HCT116 (cell line): Measurements from ENCODE around the gene RBM33. TPM values are rescaled to one million over a fixed set of nuclear protein-coding genes. Genes with fewer than 3 reads are reported as not detected.

Experiments used
- ATAC-seq: fragments of 200-7000 bp; cut with Tn5 transposase; 2 replicates; pipeline ENCODE4 v1.9.1; 2020; ENCODE audit warnings: mild to moderate bottlenecking, moderate library complexity
- BruUV-seq: library from RNA; stranded (reverse); fragments of 400-500 nt; replicated peaks from 2 replicates; lab custom pipeline; 2021; lab: Mats Ljungman, UMichigan
- CTCF ChIA-PET: fragments of 300-600 bp; sonication (Branson Sonifier 250); formaldehyde crosslinking; loops from one replicate; lab custom pipeline; 2021; ENCODE audit warnings: antibody characterized with exemption; lab: Charles Lee
- POLR2A ChIA-PET: fragments of 300-600, 350-600 bp; sonication (Branson Sonifier 250); formaldehyde crosslinking; loops from one replicate; lab custom pipeline; 2021; ENCODE audit warnings: antibody characterized with exemption; lab: Charles Lee
- RAD21 ChIA-PET, 2 experiments: fragments of 300-600 bp; sonication (Branson Sonifier 250); formaldehyde crosslinking; loops; one replicate each; lab custom pipeline; 2023; ENCODE audit warnings: low total read pairs in 2 of 2; ENCODE audit not compliant: uncharacterized antibody in 2 of 2, unreplicated experiment in 2 of 2, low non-redundant PET in 1 of 2; lab: Charles Lee
- DNase-seq: peaks from one replicate; pipeline ENCODE4 v3.0.0-alpha.2; 2010; ENCODE audit warnings: low read depth, low spot score
- H2AFZ ChIP-seq: fragments of 200-600 bp; shearing (Covaris generic), sonication (generic); 2 replicates; pipeline ENCODE4 v1.6.1; 2017; ENCODE audit warnings: low read depth, mixed run types, mixed read lengths, antibody characterized with exemption, low read length; ENCODE audit not compliant: poor library complexity, severe bottlenecking
- H3K27ac ChIP-seq: 2 replicates; pipeline ENCODE4 v1.5.1; 2012; ENCODE audit warnings: low read depth, low read length
- H3K27me3 ChIP-seq: fragments of 200-600 bp; sonication (generic); 2 replicates; pipeline ENCODE4 v1.6.1; 2016; ENCODE audit warnings: mixed run types, low read length, mixed read lengths; ENCODE audit not compliant: insufficient read depth
- H3K36me3 ChIP-seq, 2 experiments: fragments of 200-500 bp in 1 of 2; fragments of 200-600 bp in 1 of 2; sonication (Bioruptor generic) in 1 of 2; sonication (generic) in 1 of 2; 2 replicates each; pipeline versions ENCODE4 v1.5.1 to v1.6.1; 2014 to 2016; ENCODE audit warnings: low read length in 2 of 2, inconsistent platforms in 1 of 2, mixed read lengths in 1 of 2, mixed run types in 1 of 2; ENCODE audit not compliant: insufficient read depth in 2 of 2, control insufficient read depth in 1 of 2
- H3K4me1 ChIP-seq, 2 experiments: fragments of 200-600 bp in 1 of 2; sonication (generic) in 1 of 2; 2 replicates each; pipeline versions ENCODE4 v1.5.1 to v1.6.1; 2012 to 2017; ENCODE audit warnings: low read length in 2 of 2, inconsistent platforms in 1 of 2, mild to moderate bottlenecking in 1 of 2, mixed read lengths in 1 of 2, mixed run types in 1 of 2, moderate library complexity in 1 of 2; ENCODE audit not compliant: insufficient read depth in 2 of 2, control insufficient read depth in 1 of 2
- H3K4me2 ChIP-seq: fragments of 200-600 bp; sonication (generic); 2 replicates; pipeline ENCODE4 v1.6.1; 2017; ENCODE audit warnings: mixed run types, low read length, mixed read lengths
- H3K4me3 ChIP-seq, 2 experiments: fragments of 200-600 bp in 1 of 2; sonication (generic) in 1 of 2; replicated peaks in 1 of 2; 2 replicates each; pipeline ENCODE4 v1.5.1; 2011 to 2016; ENCODE audit warnings: low read length in 2 of 2, control low read depth in 1 of 2, low read depth in 1 of 2, mild to moderate bottlenecking in 1 of 2, mixed read lengths in 1 of 2, mixed run types in 1 of 2
- H3K79me2 ChIP-seq: fragments of 200-600 bp; sonication (generic); 2 replicates; pipeline ENCODE4 v1.6.1; 2017; ENCODE audit warnings: mild to moderate bottlenecking, mixed run types, low read length, moderate library complexity, mixed read lengths; ENCODE audit not compliant: insufficient read depth
- H3K9ac ChIP-seq: fragments of 200-600 bp; sonication (generic); 2 replicates; pipeline ENCODE4 v1.6.1; 2016; ENCODE audit warnings: low read length, mixed read lengths
- H3K9me2 ChIP-seq: fragments of 200-600 bp; sonication (generic), shearing (Covaris generic); 2 replicates; pipeline ENCODE4 v1.6.1; 2017; ENCODE audit warnings: mixed run types, mild to moderate bottlenecking, moderate library complexity; ENCODE audit not compliant: insufficient read depth
- H3K9me3 ChIP-seq, 2 experiments: fragments of 200-500 bp in 1 of 2; fragments of 200-600 bp in 1 of 2; sonication (Bioruptor generic) in 1 of 2; sonication (generic) in 1 of 2; 2 replicates each; pipeline ENCODE4 v1.6.1; 2014 to 2017; ENCODE audit warnings: low read length in 2 of 2, mixed read lengths in 2 of 2, inconsistent platforms in 1 of 2, low read depth in 1 of 2, mild to moderate bottlenecking in 1 of 2, mixed run types in 1 of 2, moderate library complexity in 1 of 2; ENCODE audit not compliant: control insufficient read depth in 1 of 2, insufficient read depth in 1 of 2
- H4K20me1 ChIP-seq: fragments of 200-600 bp; sonication (generic), shearing (Covaris generic); 2 replicates; pipeline ENCODE4 v1.6.1; 2017; ENCODE audit warnings: mixed run types, mild to moderate bottlenecking, moderate library complexity; ENCODE audit not compliant: insufficient read depth
- CBX3 ChIP-seq: IDR thresholded peaks from 2 replicates; pipeline ENCODE4 v1.6.1; 2012; ENCODE audit warnings: low read depth
- ELF1 ChIP-seq: IDR thresholded peaks from 2 replicates; pipeline ENCODE4 v1.6.1; 2012; ENCODE audit warnings: low read depth, borderline replicate concordance
- EZH2phosphoT487 ChIP-seq: fragments of 200-600 bp; IDR thresholded peaks from 2 replicates; pipeline ENCODE4 v1.6.1; 2018; ENCODE audit warnings: antibody characterized with exemption, borderline replicate concordance
- JUND ChIP-seq: IDR thresholded peaks from 2 replicates; pipeline ENCODE4 v1.6.1; 2012
- intact Hi-C: fragments of 100-400 bp; cut with micrococcal nuclease; formaldehyde crosslinking; loops from 2 replicates; pipeline ENCODE4 v1.10.0; 2022
- total RNA-seq: library from RNA; stranded (reverse); gene quantifications from one replicate; pipeline ENCODE4 v1.2.1, GENCODE V29; 2021; ENCODE audit not compliant: unreplicated experiment
- TF ChIP-seq, protein P1 (sequence below), 3 experiments: fragments of 200-600 bp in 1 of 3; sonication (generic) in 1 of 3; IDR thresholded peaks in 2 of 3; conservative IDR thresholded peaks in 1 of 3; 2 replicates each; pipeline ENCODE4 v1.5.1; 2012 to 2017; ENCODE audit warnings: low read depth in 2 of 3, low read length in 2 of 3, antibody characterized with exemption in 1 of 3, borderline replicate concordance in 1 of 3, control low read depth in 1 of 3, mild to moderate bottlenecking in 1 of 3, mixed read lengths in 1 of 3, mixed run types in 1 of 3, moderate library complexity in 1 of 3; ENCODE audit not compliant: insufficient read depth in 1 of 3
- TF ChIP-seq, protein P2 (sequence below): IDR thresholded peaks from 2 replicates; pipeline ENCODE4 v1.6.1; 2012; ENCODE audit warnings: low read depth

Gene RBM33
- total RNA-seq, 1 experiment from 2014 or later = 64.3 TPM

DNA sequence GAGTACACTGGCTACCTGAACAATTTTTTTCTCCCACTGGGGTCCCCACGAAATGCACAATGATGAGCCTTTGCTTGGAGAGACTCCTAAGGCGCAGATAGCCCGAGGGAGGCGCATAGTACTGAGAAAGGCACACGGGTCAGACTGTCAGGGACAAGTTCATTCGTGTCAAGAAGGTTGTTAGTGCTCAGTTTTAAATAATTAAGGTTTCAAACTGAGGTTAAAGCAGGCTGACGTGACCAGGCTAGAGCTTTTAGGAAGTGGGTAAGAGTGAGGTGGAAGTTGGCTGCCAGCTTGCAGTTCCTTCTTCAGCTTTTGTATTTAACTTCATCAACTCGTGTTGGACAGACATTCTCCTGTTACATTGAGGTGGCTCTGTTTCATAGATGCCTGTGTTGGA lies 31.6 kb downstream of the RBM33 start:
- DNase-seq = no peak
- H3K9me2 ChIP-seq = no peaks in the 10 kb centered on the region
- H3K9me3 ChIP-seq = no peaks in the 10 kb centered on the region
- H3K36me3 ChIP-seq = peaks cover 8 to 9% of the 10 kb centered on the region in 2 experiments; a peak in 2 of 4 replicates
- no TSS peak for BruUV-seq
- no peak overlapping the region for H3K4me3 ChIP-seq
- no peak overlapping the region for H3K9ac ChIP-seq
- no peaks in the 10 kb centered on the region for H3K27me3 ChIP-seq
- intact Hi-C loops = no loop called here
- peaks cover 92% of the 10 kb centered on the region for H3K79me2 ChIP-seq
- no peak overlapping the region for H2AFZ ChIP-seq
- POLR2A ChIA-PET = no interaction called here
- TF ChIP-seq CBX3 = no peak
- TF ChIP-seq EZH2phosphoT487 = no peak
- no peak for TF ChIP-seq ELF1
- TF ChIP-seq, protein P1, sequence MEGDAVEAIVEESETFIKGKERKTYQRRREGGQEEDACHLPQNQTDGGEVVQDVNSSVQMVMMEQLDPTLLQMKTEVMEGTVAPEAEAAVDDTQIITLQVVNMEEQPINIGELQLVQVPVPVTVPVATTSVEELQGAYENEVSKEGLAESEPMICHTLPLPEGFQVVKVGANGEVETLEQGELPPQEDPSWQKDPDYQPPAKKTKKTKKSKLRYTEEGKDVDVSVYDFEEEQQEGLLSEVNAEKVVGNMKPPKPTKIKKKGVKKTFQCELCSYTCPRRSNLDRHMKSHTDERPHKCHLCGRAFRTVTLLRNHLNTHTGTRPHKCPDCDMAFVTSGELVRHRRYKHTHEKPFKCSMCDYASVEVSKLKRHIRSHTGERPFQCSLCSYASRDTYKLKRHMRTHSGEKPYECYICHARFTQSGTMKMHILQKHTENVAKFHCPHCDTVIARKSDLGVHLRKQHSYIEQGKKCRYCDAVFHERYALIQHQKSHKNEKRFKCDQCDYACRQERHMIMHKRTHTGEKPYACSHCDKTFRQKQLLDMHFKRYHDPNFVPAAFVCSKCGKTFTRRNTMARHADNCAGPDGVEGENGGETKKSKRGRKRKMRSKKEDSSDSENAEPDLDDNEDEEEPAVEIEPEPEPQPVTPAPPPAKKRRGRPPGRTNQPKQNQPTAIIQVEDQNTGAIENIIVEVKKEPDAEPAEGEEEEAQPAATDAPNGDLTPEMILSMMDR (IDR thresholded peaks at IDR 0.05 in 2 of 3, conservative IDR thresholded peaks at IDR 0.05 in 1 of 3; ENCODE audit: borderline replicate concordance in 1 of 3, insufficient read depth in 1 of 3, low read depth in 2 of 3, low read length in 2 of 3) = no peak
- no peak for TF ChIP-seq JUND
- TF ChIP-seq, protein P2, sequence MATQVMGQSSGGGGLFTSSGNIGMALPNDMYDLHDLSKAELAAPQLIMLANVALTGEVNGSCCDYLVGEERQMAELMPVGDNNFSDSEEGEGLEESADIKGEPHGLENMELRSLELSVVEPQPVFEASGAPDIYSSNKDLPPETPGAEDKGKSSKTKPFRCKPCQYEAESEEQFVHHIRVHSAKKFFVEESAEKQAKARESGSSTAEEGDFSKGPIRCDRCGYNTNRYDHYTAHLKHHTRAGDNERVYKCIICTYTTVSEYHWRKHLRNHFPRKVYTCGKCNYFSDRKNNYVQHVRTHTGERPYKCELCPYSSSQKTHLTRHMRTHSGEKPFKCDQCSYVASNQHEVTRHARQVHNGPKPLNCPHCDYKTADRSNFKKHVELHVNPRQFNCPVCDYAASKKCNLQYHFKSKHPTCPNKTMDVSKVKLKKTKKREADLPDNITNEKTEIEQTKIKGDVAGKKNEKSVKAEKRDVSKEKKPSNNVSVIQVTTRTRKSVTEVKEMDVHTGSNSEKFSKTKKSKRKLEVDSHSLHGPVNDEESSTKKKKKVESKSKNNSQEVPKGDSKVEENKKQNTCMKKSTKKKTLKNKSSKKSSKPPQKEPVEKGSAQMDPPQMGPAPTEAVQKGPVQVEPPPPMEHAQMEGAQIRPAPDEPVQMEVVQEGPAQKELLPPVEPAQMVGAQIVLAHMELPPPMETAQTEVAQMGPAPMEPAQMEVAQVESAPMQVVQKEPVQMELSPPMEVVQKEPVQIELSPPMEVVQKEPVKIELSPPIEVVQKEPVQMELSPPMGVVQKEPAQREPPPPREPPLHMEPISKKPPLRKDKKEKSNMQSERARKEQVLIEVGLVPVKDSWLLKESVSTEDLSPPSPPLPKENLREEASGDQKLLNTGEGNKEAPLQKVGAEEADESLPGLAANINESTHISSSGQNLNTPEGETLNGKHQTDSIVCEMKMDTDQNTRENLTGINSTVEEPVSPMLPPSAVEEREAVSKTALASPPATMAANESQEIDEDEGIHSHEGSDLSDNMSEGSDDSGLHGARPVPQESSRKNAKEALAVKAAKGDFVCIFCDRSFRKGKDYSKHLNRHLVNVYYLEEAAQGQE = no peak
- TF ChIP-seq, all 23 proteins: peak for 0
- Histone ChIP-seq H3K27ac (no peak overlapping the region), H4K20me1 (0 out of 2 replicates have a peak, but pooled peaks cover 3% of the 10 kb centered on the region), H3K4me1 (no peaks in the 10 kb centered on the region), H3K4me2 (no peak overlapping the region)
- ChIA-PET CTCF (no interaction called here), RAD21 (no interaction called here)
- ATAC-seq = no peak
